Measurements from ENCODE around the gene GTF3C2.

DNA sequence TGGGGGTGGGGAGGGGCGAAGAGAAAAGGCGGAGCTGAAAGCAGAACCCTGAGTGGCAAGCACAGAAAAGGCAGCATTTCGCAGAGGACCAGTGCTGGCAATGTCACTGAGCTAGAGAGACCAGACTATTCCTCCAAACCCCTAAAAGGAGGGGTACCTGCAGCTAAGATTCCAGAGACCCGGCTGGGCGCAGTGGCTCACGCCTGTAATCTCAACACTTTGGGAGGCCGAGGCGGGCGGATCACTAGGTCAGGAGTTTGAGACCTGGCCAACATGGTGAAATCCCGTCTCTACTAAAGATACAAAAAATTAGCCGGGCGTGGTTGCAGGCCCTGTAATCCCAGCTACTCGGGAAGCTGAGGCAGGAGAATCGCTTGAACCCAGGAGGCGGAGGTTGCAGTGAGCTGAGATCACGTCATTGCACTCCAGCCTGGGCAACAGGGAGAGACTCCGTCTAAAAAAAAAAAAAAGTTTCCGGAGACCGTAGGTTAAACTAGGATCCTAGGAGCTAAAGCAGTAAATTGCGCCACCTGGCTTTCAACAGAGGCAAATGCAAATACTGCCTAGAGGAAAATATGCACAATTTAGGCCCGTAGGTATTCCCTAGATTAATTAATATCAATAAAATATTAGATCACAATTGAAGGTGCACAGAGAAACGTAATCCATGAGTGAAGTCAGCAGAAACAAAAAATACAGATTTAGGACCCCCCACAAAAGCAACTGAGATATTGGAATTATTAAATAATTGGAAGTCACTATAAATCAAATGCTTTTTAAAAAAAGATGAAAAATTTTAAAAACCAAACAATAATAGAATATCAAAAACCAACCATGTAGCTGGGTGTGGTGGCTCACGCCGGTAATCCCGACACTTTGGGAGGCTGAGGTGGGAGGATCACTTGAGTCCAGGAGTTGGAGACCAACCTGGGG is 53.2 kb downstream of the GTF3C2 start:
- no peak for TF ChIP-seq POLR2A (IDR thresholded peaks at IDR 0.05)
- TF ChIP-seq, protein P1, sequence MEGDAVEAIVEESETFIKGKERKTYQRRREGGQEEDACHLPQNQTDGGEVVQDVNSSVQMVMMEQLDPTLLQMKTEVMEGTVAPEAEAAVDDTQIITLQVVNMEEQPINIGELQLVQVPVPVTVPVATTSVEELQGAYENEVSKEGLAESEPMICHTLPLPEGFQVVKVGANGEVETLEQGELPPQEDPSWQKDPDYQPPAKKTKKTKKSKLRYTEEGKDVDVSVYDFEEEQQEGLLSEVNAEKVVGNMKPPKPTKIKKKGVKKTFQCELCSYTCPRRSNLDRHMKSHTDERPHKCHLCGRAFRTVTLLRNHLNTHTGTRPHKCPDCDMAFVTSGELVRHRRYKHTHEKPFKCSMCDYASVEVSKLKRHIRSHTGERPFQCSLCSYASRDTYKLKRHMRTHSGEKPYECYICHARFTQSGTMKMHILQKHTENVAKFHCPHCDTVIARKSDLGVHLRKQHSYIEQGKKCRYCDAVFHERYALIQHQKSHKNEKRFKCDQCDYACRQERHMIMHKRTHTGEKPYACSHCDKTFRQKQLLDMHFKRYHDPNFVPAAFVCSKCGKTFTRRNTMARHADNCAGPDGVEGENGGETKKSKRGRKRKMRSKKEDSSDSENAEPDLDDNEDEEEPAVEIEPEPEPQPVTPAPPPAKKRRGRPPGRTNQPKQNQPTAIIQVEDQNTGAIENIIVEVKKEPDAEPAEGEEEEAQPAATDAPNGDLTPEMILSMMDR (IDR thresholded peaks at IDR 0.05 in 4 of 5, conservative IDR thresholded peaks at IDR 0.05 in 1 of 5): peak; percentile 82 to 89 (median 86)

All from gastrocnemius medialis (tissue), 4 donors.